Hematopoietic multipotent progenitor cell treated with erythropoietin and hydrocortisone succinate and interleukin-3 and kit ligand, for 4 days (in vitro differentiated cells): ENCODE measurements around the gene RAB11FIP4.

Experiments used
- DNase-seq: peaks from one replicate; pipeline ENCODE4 v3.0.0-alpha.2; 2015

The RAB11FIP4 gene

GRCh38 chr17:31461227-31461810 is 69.8 kb downstream of the RAB11FIP4 start:
- DNase-seq, result no peak

GRCh38 chr17:31462261-31462660 is 70.8 kb downstream of the RAB11FIP4 start:
- DNase-seq, result no peak

GRCh38 chr17:31466096-31466760 is 74.8 kb downstream of the RAB11FIP4 start:
- DNase-seq, result no peak

GRCh38 chr17:31467502-31468256 is 76.2 kb downstream of the RAB11FIP4 start:
- no peak for DNase-seq

- no peak for DNase-seq
Observed at GRCh38 chr17:31469959-31470358, 78.5 kb downstream of the RAB11FIP4 start.

GRCh38 chr17:31470592-31470991 is 79.1 kb downstream of the RAB11FIP4 start:
- no peak for DNase-seq

GRCh38 chr17:31472137-31472536 is 80.7 kb downstream of the RAB11FIP4 start:
- peak; percentile 45 for DNase-seq

- no peak for DNase-seq
Observed at GRCh38 chr17:31475378-31476162, 84.1 kb downstream of the RAB11FIP4 start.

- no peak for DNase-seq
Observed at GRCh38 chr17:31476525-31477416, 85.3 kb downstream of the RAB11FIP4 start.

- DNase-seq, result no peak
Observed at GRCh38 chr17:31477417-31478055, 86.1 kb downstream of the RAB11FIP4 start.

GRCh38 chr17:31479062-31479408 is 87.6 kb downstream of the RAB11FIP4 start:
- no peak for DNase-seq

GRCh38 chr17:31479524-31479923 is 88.0 kb downstream of the RAB11FIP4 start:
- DNase-seq, result no peak

- DNase-seq, result no peak
Observed at GRCh38 chr17:31480067-31480466, 88.6 kb downstream of the RAB11FIP4 start.

GRCh38 chr17:31480904-31481782 is 89.7 kb downstream of the RAB11FIP4 start:
- DNase-seq, result no peak

GRCh38 chr17:31481783-31482081 is 90.3 kb downstream of the RAB11FIP4 start:
- no peak for DNase-seq

GRCh38 chr17:31484821-31485220 is 93.3 kb downstream of the RAB11FIP4 start:
- no peak for DNase-seq

GRCh38 chr17:31486351-31487062 is 95.0 kb downstream of the RAB11FIP4 start:
- no peak for DNase-seq

GRCh38 chr17:31487063-31487647 is 95.7 kb downstream of the RAB11FIP4 start:
- no peak for DNase-seq

- peak; percentile 88 for DNase-seq
Observed at GRCh38 chr17:31487648-31488263, 96.3 kb downstream of the RAB11FIP4 start.
